Erythroblast (primary cell): Measurements from ENCODE around the gene SOCS7.

Experiments
- GATA1 ChIP-seq: IDR thresholded peaks from 2 replicates; pipeline ENCODE4 v1.6.1; 2011; ENCODE audit warnings: low read depth, mild to moderate bottlenecking, control low read depth, low read length, moderate library complexity
- POLR2A ChIP-seq: IDR thresholded peaks from 2 replicates; pipeline ENCODE4 v1.6.1; 2011; ENCODE audit warnings: mild to moderate bottlenecking, low read length

- no peak for TF ChIP-seq POLR2A
- no peak for TF ChIP-seq GATA1
Observed at GRCh38 chr17:38428112-38428642, 76.5 kb downstream of the SOCS7 start, which contains the start of gene ARHGAP23.
